DND-41 (cell line): Measurements from ENCODE around the gene GRIP2.

Experiments
- EZH2 ChIP-seq: IDR thresholded peaks from 3 replicates; pipeline ENCODE4 v1.6.1; 2012; ENCODE audit warnings: borderline replicate concordance, low read depth, mild to moderate bottlenecking, moderate library complexity, low read length, inconsistent platforms; ENCODE audit not compliant: severe bottlenecking
- TF ChIP-seq, protein P1 (sequence below): IDR thresholded peaks from 2 replicates; pipeline ENCODE4 v1.5.1; 2012; ENCODE audit warnings: borderline replicate concordance, low read length, moderate library complexity, mild to moderate bottlenecking; ENCODE audit not compliant: poor library complexity, severe bottlenecking; ENCODE audit errors: extremely low read depth

DNA sequence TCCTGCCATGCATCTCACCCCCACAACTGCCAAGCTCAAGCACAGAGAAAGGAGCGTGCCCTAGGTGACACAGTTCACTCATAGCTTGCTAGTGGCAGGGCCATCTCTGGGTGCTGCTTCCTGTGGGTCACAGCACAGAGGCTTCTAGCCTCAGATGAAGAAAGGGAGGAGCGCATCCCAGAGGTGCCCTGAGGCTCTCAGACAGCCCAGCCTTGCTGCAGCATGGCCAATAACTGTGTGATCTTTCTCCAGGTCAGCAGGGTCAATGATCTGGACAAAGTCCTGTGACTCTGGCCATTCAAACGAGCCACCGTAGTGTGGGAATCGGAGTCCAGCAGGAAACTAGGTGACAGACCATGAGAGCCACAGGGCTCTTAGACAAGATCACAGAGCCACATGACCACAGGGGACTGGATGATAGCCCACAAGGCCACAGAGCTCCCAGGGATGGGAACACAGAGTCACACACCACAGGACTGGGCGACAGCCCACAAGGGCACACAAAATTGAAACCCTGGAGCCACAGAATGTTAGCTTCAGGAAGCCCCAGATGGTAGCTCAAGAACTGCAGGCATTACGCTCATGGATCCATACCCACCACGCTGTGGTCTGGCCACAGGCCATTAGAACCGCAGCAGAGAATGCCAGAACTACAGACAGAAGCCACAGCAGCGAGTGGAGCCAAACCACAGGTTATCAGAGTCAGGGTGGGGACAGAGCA is 25.9 kb upstream of the GRIP2 start:
- TF ChIP-seq, protein P1, sequence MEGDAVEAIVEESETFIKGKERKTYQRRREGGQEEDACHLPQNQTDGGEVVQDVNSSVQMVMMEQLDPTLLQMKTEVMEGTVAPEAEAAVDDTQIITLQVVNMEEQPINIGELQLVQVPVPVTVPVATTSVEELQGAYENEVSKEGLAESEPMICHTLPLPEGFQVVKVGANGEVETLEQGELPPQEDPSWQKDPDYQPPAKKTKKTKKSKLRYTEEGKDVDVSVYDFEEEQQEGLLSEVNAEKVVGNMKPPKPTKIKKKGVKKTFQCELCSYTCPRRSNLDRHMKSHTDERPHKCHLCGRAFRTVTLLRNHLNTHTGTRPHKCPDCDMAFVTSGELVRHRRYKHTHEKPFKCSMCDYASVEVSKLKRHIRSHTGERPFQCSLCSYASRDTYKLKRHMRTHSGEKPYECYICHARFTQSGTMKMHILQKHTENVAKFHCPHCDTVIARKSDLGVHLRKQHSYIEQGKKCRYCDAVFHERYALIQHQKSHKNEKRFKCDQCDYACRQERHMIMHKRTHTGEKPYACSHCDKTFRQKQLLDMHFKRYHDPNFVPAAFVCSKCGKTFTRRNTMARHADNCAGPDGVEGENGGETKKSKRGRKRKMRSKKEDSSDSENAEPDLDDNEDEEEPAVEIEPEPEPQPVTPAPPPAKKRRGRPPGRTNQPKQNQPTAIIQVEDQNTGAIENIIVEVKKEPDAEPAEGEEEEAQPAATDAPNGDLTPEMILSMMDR: no peak
- TF ChIP-seq EZH2: no peak
